ENCODE data around the gene KIRREL3.
A peak's percentile ranks its signal among the peaks of the same experiment; 100 is the strongest.

KIRREL3 gene

GRCh38 chr11:126997641-126998040 is 2.9 kb downstream of the KIRREL3 start:
- H3K4me1 ChIP-seq (ENCODE audit: insufficient read depth, low read length): peaks cover 20% of the 10 kb centered on the region
- no peak overlapping the region for H3K27ac ChIP-seq (ENCODE audit: low read depth, low read length)
- 90% methylated on average over 4 of the region's 4 CpGs for whole genome bisulfite sequencing

DNA sequence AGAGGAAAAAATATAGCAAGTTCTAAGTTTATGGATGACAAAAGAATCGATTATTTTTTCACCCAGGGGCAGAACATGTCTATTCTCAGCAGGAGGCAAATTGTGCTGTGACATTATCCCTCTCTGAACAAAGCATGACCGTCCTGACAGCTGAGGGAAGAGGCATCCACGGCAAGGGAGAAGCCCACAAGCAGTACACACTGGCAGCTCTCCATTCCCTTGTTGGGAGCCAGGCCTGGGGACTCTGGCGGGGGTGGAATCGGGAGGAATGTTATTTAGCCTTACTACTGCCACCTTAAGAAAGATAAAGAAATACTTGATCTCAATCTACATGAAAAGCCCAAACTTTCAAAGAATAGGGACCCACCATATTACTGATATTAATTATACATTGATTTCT is 3.4 kb downstream of the KIRREL3 start:
- Histone ChIP-seq H3K4me1 (ENCODE audit: insufficient read depth, low read length) (peaks cover 15% of the 10 kb centered on the region), H3K9ac (ENCODE audit: low read depth, low read length) (no peak overlapping the region), H3K27me3 (ENCODE audit: insufficient read depth, low read length) (peaks cover 66% of the 10 kb centered on the region), H3K9me3 (ENCODE audit: insufficient read depth, low read depth, low read length) (no peaks in the 10 kb centered on the region), H3K4me3 (ENCODE audit: low read length) (no peak overlapping the region), H3K27ac (ENCODE audit: low read depth, low read length) (no peak overlapping the region), H3K36me3 (ENCODE audit: insufficient read depth, low read length) (no peaks in the 10 kb centered on the region)
- WGBS: 84% methylated on average over 3 of the region's 5 CpGs

More at GRCh38 chr11:126997641-126998040, 2.9 kb downstream of the KIRREL3 start:
- H3K9ac ChIP-seq (ENCODE audit: low read depth, low read length): no peak overlapping the region
- H3K4me3 ChIP-seq (ENCODE audit: low read length): no peak overlapping the region
- H3K36me3 ChIP-seq (ENCODE audit: insufficient read depth, low read length): no peaks in the 10 kb centered on the region
- H3K9me3 ChIP-seq (ENCODE audit: insufficient read depth, low read depth, low read length): no peaks in the 10 kb centered on the region
- H3K27me3 ChIP-seq (ENCODE audit: insufficient read depth, low read length): peaks cover 66% of the 10 kb centered on the region

GRCh38 chr11:126996036-126996804 is 4.3 kb downstream of the KIRREL3 start:
- no peak overlapping the region for H3K4me3 ChIP-seq (ENCODE audit: low read length)
- 74% methylated on average over 3 of the region's 4 CpGs for WGBS
- H3K36me3 ChIP-seq (ENCODE audit: insufficient read depth, low read length): no peaks in the 10 kb centered on the region
- peaks cover 58% of the 10 kb centered on the region for H3K27me3 ChIP-seq (ENCODE audit: insufficient read depth, low read length)
- H3K9ac ChIP-seq (ENCODE audit: low read depth, low read length): no peak overlapping the region
- H3K9me3 ChIP-seq (ENCODE audit: insufficient read depth, low read depth, low read length): no peaks in the 10 kb centered on the region
- H3K4me1 ChIP-seq (ENCODE audit: insufficient read depth, low read length): peaks cover 12% of the 10 kb centered on the region; the same call in 1 of the 2 replicates
- no peak overlapping the region for H3K27ac ChIP-seq (ENCODE audit: low read depth, low read length)

- WGBS: 94% methylated on average over 2 of the region's 2 CpGs
- peaks cover 44% of the 10 kb centered on the region for H3K27me3 ChIP-seq (ENCODE audit: insufficient read depth, low read length)
- H3K4me1 ChIP-seq (ENCODE audit: insufficient read depth, low read length): no peaks in the 10 kb centered on the region
- H3K9ac ChIP-seq (ENCODE audit: low read depth, low read length): no peak overlapping the region
- H3K4me3 ChIP-seq (ENCODE audit: low read length): no peak overlapping the region
- H3K9me3 ChIP-seq (ENCODE audit: insufficient read depth, low read depth, low read length): no peaks in the 10 kb centered on the region
- no peak overlapping the region for H3K27ac ChIP-seq (ENCODE audit: low read depth, low read length)
- H3K36me3 ChIP-seq (ENCODE audit: insufficient read depth, low read length): no peaks in the 10 kb centered on the region
Observed at GRCh38 chr11:126993599-126993998, 7.0 kb downstream of the KIRREL3 start.

- Histone ChIP-seq H3K9me3 (ENCODE audit: insufficient read depth, low read depth, low read length) (no peaks in the 10 kb centered on the region), H3K36me3 (ENCODE audit: insufficient read depth, low read length) (no peaks in the 10 kb centered on the region), H3K9ac (ENCODE audit: low read depth, low read length) (no peak overlapping the region), H3K4me3 (ENCODE audit: low read length) (no peak overlapping the region), H3K4me1 (ENCODE audit: insufficient read depth, low read length) (no peaks in the 10 kb centered on the region), H3K27ac (ENCODE audit: low read depth, low read length) (no peak overlapping the region), H3K27me3 (ENCODE audit: insufficient read depth, low read length) (peaks cover 36% of the 10 kb centered on the region)
- WGBS: 88% methylated on average over 2 of the region's 2 CpGs
Observed at GRCh38 chr11:126992804-126993111, 7.8 kb downstream of the KIRREL3 start.

DNA sequence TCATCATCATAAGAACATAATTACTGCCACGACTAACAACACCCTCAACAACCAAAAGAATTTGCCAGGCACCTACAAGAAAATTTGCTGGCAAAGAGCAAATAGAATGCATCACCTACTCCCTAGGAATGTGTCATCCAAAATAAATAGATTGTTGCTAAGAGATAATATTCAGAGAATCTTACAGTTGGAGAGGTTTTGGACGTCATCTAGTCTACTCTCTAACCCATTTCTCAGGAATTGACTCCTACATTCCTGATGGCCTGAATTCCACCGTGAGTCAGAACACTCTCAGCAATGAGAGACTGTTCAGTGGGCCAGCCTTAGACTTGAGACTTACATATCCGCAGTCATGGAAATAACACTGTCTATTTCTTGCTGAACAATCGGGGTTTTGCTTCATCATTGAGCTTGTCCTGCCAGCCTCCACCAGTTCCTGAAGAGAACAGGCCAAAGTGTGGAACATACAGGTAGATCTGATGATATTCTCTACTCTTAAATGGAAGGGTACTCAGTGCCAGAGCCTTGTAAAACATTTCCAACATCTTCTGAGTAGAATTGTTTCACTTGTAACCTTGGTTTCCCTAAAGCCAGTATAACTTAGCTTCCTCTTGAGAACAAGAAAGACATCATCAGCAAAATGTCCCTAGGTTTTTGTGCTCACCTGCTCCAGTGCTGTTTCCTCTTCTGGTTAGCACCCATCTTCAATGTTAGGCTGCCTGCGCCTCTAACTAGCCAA is 8.3 kb downstream of the KIRREL3 start:
- H3K9ac ChIP-seq (ENCODE audit: low read depth, low read length): no peak overlapping the region

DNA sequence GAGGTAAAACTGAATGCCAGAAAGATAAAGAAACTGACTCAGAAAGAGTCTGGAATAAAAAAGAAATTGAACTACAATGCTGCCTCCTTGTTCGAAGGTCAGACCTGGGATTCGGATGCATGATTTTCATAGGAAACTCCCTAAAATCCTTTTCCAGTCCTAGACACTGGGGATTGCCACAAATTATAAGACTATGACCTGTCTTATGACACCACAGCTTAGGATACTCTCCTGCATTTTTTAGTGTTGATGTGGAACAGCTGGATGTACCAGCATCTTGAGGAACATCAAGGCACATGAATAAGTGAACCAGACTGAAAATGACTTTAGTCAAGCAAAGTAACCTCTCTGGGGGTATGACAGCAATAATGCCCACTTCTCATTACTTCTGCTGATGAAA is 9.0 kb downstream of the KIRREL3 start:
- Histone ChIP-seq H3K4me3 (ENCODE audit: low read length) (no peak overlapping the region), H3K4me1 (ENCODE audit: insufficient read depth, low read length) (no peaks in the 10 kb centered on the region), H3K36me3 (ENCODE audit: insufficient read depth, low read length) (no peaks in the 10 kb centered on the region), H3K9ac (ENCODE audit: low read depth, low read length) (no peak overlapping the region), H3K27me3 (ENCODE audit: insufficient read depth, low read length) (peaks cover 25% of the 10 kb centered on the region), H3K9me3 (ENCODE audit: insufficient read depth, low read depth, low read length) (no peaks in the 10 kb centered on the region), H3K27ac (ENCODE audit: low read depth, low read length) (no peak overlapping the region)
- 97% methylated on average over 2 of the region's 2 CpGs for WGBS

More for the DNA sequence above, 8.3 kb downstream of the KIRREL3 start:
- WGBS: 76% methylated on average over 6 of the region's 6 CpGs
- Histone ChIP-seq H3K36me3 (ENCODE audit: insufficient read depth, low read length) (no peaks in the 10 kb centered on the region), H3K27me3 (ENCODE audit: insufficient read depth, low read length) (peaks cover 31% of the 10 kb centered on the region), H3K4me1 (ENCODE audit: insufficient read depth, low read length) (no peaks in the 10 kb centered on the region), H3K27ac (ENCODE audit: low read depth, low read length) (no peak overlapping the region), H3K4me3 (ENCODE audit: low read length) (no peak overlapping the region), H3K9me3 (ENCODE audit: insufficient read depth, low read depth, low read length) (no peaks in the 10 kb centered on the region)

- Histone ChIP-seq H3K27me3 (ENCODE audit: insufficient read depth, low read length) (peaks cover 25% of the 10 kb centered on the region), H3K36me3 (ENCODE audit: insufficient read depth, low read length) (no peaks in the 10 kb centered on the region), H3K9ac (ENCODE audit: low read depth, low read length) (no peak overlapping the region), H3K27ac (ENCODE audit: low read depth, low read length) (no peak overlapping the region), H3K4me1 (ENCODE audit: insufficient read depth, low read length) (no peaks in the 10 kb centered on the region), H3K4me3 (ENCODE audit: low read length) (no peak overlapping the region), H3K9me3 (ENCODE audit: insufficient read depth, low read depth, low read length) (no peaks in the 10 kb centered on the region)
- 68% methylated on average over 11 of the region's 11 CpGs for WGBS
Observed at GRCh38 chr11:126990716-126991480, 9.7 kb downstream of the KIRREL3 start.

DNA sequence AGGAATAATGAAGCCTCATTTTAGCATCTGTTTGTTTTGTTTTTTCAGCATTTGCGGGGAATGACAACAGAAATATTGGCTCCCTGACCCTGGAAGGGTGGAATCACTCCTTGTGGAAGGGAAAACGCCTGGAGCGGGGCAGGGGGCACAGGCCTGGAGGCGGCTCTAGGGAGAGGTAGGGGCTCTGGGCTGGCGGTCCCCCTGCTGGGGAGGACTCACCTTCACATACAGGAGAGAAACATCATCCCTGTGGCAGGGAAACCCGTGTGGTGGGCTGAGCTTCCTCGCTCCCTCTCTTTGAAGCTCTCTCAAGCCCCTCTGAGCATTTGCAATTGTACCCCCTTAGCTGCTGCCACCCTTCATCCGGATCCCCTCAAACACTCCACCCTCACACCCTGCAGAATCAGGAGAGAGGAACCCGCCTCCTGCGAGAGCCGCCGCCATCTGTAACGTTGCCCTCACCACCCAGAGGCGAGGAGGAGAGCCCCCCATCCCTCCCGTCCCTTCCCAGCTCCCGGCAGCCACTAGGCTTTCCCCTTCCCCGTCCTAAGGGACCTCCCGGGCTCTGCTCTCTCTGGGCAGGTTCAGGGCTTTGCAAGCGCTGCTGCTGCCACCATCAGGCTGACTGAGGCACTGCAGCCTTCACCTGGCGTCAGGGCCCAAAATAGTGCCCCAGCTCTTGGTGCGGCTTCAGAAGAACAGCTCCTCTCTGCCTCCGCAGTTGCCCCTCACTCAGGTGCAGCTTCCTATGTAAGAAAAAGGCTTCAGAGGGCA is 10.4 kb downstream of the KIRREL3 start:
- WGBS: 32% methylated on average over 21 of the region's 22 CpGs
- H3K27me3 ChIP-seq (ENCODE audit: insufficient read depth, low read length): peaks cover 25% of the 10 kb centered on the region
- no peaks in the 10 kb centered on the region for H3K4me1 ChIP-seq (ENCODE audit: insufficient read depth, low read length)
- H3K27ac ChIP-seq (ENCODE audit: low read depth, low read length): no peak overlapping the region
- H3K4me3 ChIP-seq (ENCODE audit: low read length): peak overlapping the region; percentile 28
- H3K36me3 ChIP-seq (ENCODE audit: insufficient read depth, low read length): no peaks in the 10 kb centered on the region
- H3K9ac ChIP-seq (ENCODE audit: low read depth, low read length): no peak overlapping the region
- H3K9me3 ChIP-seq (ENCODE audit: insufficient read depth, low read depth, low read length): no peaks in the 10 kb centered on the region

- Histone ChIP-seq H3K4me3 (ENCODE audit: low read length) (no peak overlapping the region), H3K9ac (ENCODE audit: low read depth, low read length) (no peak overlapping the region), H3K9me3 (ENCODE audit: insufficient read depth, low read depth, low read length) (no peaks in the 10 kb centered on the region), H3K4me1 (ENCODE audit: insufficient read depth, low read length) (no peaks in the 10 kb centered on the region), H3K27ac (ENCODE audit: low read depth, low read length) (no peak overlapping the region), H3K27me3 (ENCODE audit: insufficient read depth, low read length) (peaks cover 25% of the 10 kb centered on the region), H3K36me3 (ENCODE audit: insufficient read depth, low read length) (no peaks in the 10 kb centered on the region)
- WGBS: 94% methylated on average over 7 of the region's 7 CpGs
Observed at GRCh38 chr11:126988655-126989054, 11.9 kb downstream of the KIRREL3 start.
